ENCODE data around the gene TRIO.
A peak's percentile ranks its signal among the peaks of the same experiment; 100 is the strongest.

DNA sequence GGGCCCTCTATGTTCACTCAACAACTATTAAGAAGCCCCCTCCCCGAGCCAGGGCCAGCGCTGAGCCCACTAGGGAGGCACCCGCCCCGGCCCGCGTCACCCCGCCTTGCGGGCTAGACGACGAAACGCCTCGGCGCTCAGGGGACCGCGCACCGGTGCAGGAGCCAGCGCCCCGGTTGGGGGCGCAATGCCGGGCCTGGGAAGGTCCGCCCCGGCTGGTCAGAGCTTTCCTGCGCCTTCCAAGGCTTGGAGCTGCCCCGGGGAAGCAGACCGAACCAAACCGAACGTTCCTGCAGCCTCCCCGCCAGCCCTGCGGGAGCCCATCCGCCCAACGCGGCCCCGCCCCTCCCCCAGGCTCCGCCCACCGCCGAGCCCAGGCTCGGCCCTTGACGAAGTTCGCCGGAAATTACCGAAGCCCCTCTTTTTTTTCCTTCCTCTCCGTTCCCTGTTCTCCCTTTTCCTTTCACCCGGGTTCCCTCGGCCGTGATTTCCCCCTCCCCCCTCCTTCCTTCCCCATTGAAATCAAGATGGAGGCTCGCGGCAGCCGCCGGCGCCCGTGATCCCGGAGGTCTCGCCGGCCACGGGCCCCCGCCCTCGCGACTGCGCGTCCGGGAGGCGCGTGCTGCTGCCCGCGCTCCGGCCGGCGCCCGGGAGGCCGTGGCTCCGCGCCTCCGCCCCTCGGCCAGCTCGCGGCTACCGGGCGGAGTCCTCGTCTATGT lies at the start of gene TRIO:
- TF ChIP-seq ZNF174 (tag by site-specific recombination; IDR thresholded peaks at IDR 0.05): no peak
- peak; percentile 89 for TF ChIP-seq CTCF (tag by site-specific recombination; IDR thresholded peaks at IDR 0.05)
- TF ChIP-seq, protein P1, sequence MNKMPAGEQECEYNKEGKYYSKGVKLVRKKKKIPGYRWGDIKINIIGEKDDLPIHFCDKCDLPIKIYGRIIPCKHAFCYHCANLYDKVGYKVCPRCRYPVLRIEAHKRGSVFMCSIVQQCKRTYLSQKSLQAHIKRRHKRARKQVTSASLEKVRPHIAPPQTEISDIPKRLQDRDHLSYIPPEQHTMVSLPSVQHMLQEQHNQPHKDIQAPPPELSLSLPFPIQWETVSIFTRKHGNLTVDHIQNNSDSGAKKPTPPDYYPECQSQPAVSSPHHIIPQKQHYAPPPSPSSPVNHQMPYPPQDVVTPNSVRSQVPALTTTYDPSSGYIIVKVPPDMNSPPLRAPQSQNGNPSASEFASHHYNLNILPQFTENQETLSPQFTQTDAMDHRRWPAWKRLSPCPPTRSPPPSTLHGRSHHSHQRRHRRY (tag by site-specific recombination; IDR thresholded peaks at IDR 0.05): no peak
- no peak for TF ChIP-seq ZNF585B (tag by site-specific recombination; IDR thresholded peaks at IDR 0.05)
- TF ChIP-seq HOXC10 (CRISPR knock-in tag; IDR thresholded peaks at IDR 0.05): no peak
- TF ChIP-seq ZNF202 (tag by site-specific recombination; IDR thresholded peaks at IDR 0.05; ENCODE audit: borderline replicate concordance): 0 out of 2 replicates have a peak, but pooled peaks have one; percentile 29
- TF ChIP-seq PATZ1 (tag by site-specific recombination; IDR thresholded peaks at IDR 0.05): peak; percentile 66
- no peak for TF ChIP-seq ZNF768 (tag by site-specific recombination; IDR thresholded peaks at IDR 0.05)
- peak; percentile 53; the same call in 1 of the 2 replicates for TF ChIP-seq YY1 (tag by site-specific recombination; IDR thresholded peaks at IDR 0.05)
